ENCODE data around the gene NCAPG.

The NCAPG gene

GRCh38 chr4:17810260-17811077, at the start of gene NCAPG, which contains the start of gene DCAF16:
TSS of gene NCAPG (plus strand) at chr4:17810979. CDS start at chr4:17811078, 99 bp downstream.
TSS of gene DCAF16 (minus strand) at chr4:17810757. CDS start at chr4:17804141, 6,616 bp downstream.
- peak; percentile 91 for DNase-seq

GRCh38 chr4:17761062-17761461, 49.7 kb upstream of the NCAPG start:
- no peak for DNase-seq

GRCh38 chr4:17762726-17763125, 48.1 kb upstream of the NCAPG start:
- peak; percentile 6 for DNase-seq

GRCh38 chr4:17763416-17763815, 47.4 kb upstream of the NCAPG start:
- DNase-seq, result peak; percentile 37

- peak; percentile 92 for DNase-seq
These were observed 46.8 kb upstream of the NCAPG start for GRCh38 chr4:17763931-17764330.

- DNase-seq, result no peak
These were observed 45.1 kb upstream of the NCAPG start for GRCh38 chr4:17765514-17766286.

GRCh38 chr4:17766826-17767458, 43.8 kb upstream of the NCAPG start:
- no peak for DNase-seq

- no peak for DNase-seq
These were observed 41.2 kb upstream of the NCAPG start for GRCh38 chr4:17769406-17770174.

GRCh38 chr4:17770845-17771244, 39.9 kb upstream of the NCAPG start:
- no peak for DNase-seq

GRCh38 chr4:17771284-17771908, 39.4 kb upstream of the NCAPG start:
- DNase-seq, result peak; percentile 66

GRCh38 chr4:17773135-17773698, 37.6 kb upstream of the NCAPG start:
- peak; percentile 80 for DNase-seq

- no peak for DNase-seq
These were observed 32.3 kb upstream of the NCAPG start for GRCh38 chr4:17778431-17778830.

GRCh38 chr4:17780501-17781299, 30.1 kb upstream of the NCAPG start:
- DNase-seq, result peak; percentile 27

GRCh38 chr4:17781300-17782287, 29.2 kb upstream of the NCAPG start, which contains the start of gene FAM184B:
TSS of gene FAM184B (minus strand) at chr4:17781621. CDS start at chr4:17781299, 322 bp downstream.
- peak; percentile 25 for DNase-seq

GRCh38 chr4:17785858-17786257, 24.9 kb upstream of the NCAPG start:
- DNase-seq, result peak; percentile 18

- no peak for DNase-seq
These were observed 24.2 kb upstream of the NCAPG start for GRCh38 chr4:17786567-17786966.

- DNase-seq, result no peak
These were observed 23.5 kb upstream of the NCAPG start for GRCh38 chr4:17787315-17787714.

- no peak for DNase-seq
These were observed 21.8 kb upstream of the NCAPG start for GRCh38 chr4:17788956-17789355.

- no peak for DNase-seq
These were observed 16.0 kb upstream of the NCAPG start for GRCh38 chr4:17794730-17795129.
